DOHH2 (cell line): ENCODE data around the gene BUD13.

Source experiments
- EZH2phosphoT487 ChIP-seq: fragments of 200-600 bp; sonication (generic); IDR thresholded peaks from 2 replicates; pipeline ENCODE4 v1.6.1; 2017; ENCODE audit warnings: borderline replicate concordance, mild to moderate bottlenecking, antibody characterized with exemption, low read length, moderate library complexity, mixed read lengths
- TF ChIP-seq, protein P1 (sequence below): fragments of 200-600 bp; sonication (generic); IDR thresholded peaks from one replicate; pipeline ENCODE4 v1.5.1; 2014; ENCODE audit warnings: antibody characterized with exemption, mild to moderate bottlenecking, low read depth, low read length; ENCODE audit not compliant: poor library complexity, severe bottlenecking

DNA sequence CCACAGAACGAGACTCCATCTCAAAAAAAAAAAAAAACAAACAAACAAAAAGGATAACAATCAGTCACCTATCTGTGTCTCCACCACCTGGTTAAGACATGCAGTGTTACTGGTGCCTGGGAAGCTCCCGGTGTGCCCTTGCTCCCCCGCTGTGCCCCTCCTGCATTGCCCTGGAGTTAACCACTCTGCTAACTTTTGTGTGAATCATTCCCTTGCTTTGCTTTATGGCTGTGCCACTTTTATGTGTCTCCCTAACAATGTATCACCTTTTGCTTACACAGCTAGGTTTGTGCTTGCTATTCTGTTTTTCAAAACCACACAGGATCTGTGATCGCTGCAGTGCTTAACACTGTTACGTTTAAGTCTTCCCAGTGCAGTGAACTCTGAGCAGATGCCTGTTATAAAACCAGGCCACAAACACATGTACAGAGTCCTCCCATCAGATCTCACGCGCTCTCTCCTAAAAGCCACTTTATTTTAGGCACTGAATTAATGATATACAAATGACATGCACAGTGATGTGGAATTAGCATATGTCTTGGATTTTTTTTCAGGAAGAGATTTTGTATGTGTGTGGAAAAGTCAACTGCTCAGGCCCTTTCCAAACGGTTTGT lies 69.9 kb downstream of the BUD13 start:
- TF ChIP-seq, protein P1, sequence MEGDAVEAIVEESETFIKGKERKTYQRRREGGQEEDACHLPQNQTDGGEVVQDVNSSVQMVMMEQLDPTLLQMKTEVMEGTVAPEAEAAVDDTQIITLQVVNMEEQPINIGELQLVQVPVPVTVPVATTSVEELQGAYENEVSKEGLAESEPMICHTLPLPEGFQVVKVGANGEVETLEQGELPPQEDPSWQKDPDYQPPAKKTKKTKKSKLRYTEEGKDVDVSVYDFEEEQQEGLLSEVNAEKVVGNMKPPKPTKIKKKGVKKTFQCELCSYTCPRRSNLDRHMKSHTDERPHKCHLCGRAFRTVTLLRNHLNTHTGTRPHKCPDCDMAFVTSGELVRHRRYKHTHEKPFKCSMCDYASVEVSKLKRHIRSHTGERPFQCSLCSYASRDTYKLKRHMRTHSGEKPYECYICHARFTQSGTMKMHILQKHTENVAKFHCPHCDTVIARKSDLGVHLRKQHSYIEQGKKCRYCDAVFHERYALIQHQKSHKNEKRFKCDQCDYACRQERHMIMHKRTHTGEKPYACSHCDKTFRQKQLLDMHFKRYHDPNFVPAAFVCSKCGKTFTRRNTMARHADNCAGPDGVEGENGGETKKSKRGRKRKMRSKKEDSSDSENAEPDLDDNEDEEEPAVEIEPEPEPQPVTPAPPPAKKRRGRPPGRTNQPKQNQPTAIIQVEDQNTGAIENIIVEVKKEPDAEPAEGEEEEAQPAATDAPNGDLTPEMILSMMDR, result no peak
- TF ChIP-seq EZH2phosphoT487, result no peak
